ENCODE data around the gene ZNF232.
"Not testable (repeated sequence)": the region's sequence is repeated elsewhere in the genome, so short reads cannot be mapped to it uniquely, and the experiment has no call there.

ZNF232 gene

DNA sequence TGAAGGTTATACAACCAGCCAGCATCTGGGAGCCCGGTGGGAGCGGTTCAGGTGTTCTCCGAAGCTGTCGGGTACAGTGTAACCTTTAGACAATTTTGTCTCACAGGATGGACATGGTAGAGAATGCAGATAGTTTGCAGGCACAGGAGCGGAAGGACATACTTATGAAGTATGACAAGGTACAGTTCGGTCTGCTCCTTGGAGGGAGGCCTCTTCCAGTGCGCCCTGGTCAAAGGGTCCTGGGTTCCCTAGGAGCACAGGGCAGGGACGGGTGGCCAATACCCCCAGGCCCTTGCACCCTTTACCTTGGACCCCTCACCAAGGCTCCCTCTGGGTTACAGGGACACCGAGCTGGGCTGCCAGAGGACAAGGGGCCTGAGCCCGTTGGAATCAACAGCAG, 18.6 kb upstream of the ZNF232 start:
- not testable (repeated sequence) for DNase-seq (ENCODE audit: low read depth in 3 of 3, low spot score in 1 of 3)

DNA sequence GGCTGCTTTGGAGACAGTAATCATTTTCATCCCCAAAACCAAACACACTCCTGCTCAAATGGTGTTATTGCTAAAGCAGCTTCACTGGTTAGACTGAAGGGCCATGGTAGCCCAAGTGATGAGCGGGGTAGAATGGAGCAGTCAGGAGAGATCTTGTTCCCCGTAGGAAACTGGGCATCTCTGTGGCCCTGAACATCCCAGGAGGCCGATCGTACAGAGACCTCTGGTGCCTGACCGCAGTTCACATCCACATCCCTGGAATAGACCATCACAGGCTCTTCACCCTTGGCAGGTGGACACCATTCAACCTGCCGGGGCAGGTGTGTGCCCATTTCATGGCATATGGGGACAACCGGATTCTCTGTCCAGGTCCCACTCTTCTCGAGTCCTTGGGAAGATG, 18.1 kb upstream of the ZNF232 start:
- not testable (repeated sequence) for DNase-seq (ENCODE audit: low read depth in 3 of 3, low spot score in 1 of 3)

DNA sequence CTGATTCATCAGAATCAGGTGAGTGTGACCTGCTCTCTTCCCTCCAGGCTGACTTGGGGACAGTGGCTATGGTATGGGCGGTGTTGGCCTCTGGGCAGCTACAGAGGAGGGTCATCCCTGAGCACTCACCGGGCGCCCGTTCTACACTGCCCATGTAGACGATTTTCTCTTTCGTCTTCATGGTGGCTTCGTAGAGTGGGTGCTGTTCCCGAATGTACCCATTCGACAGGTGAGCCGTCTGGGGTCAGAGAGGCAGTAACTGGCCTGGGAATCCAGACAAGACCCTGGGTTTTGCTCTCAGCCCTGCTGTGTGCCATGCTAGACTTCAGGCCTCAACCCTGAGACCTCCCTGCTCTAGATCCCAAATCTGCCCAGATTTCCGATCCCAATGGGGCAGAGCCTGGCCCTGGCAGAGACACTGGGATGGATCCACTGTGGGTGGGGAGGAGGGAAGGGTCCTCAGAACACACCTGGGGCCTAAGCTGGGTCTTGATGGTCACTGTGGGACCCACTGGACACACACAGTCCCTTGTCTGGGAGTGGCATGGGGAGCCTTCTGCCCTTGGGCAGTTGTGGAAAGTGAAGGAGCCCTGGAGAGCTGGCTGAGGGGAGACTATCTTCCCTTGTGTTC, 17.3 kb upstream of the ZNF232 start:
- no peak for DNase-seq (ENCODE audit: low read depth in 3 of 3, low spot score in 1 of 3)

DNA sequence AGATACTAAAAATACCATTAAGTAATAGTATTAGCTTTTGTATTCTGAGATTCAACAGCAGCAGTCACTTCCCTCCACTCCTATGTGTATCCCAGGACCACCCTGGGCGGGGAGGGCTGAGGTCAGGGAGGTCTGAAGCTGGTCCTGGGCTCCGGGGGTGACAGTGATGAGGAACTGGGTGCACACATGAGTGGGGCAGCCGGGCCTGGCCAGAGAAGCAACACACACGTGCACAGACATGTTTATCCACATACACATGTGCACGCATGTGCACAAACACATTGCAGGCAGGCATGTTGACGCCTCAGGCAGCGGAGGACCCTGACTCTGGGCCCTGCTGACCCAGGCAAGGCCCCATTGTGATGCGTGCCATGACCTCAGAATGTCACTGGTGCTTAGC, 16.7 kb upstream of the ZNF232 start:
- DNase-seq (ENCODE audit: low read depth in 3 of 3, low spot score in 1 of 3): not testable (repeated sequence)

DNA sequence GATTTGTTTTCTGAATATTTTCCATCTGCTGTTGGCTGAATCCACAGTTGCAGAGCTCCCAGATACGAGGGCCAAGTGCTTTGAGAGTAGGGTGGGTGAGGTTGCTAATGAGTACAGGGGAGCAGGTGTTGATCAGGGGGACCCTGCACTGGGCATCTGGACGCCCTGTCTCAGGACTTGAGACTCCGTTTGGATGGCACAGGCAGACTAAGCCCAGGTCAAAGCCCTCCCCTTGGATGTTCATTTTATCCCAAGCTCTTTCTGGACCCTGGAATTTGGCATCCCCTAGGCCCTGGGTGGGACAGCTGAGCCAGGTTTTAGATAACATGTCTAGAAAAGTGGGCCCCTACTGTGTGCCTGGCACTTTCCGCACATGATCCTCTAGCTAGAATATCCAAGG, 16.2 kb upstream of the ZNF232 start:
- no peak for DNase-seq (ENCODE audit: low read depth in 3 of 3, low spot score in 1 of 3)

DNA sequence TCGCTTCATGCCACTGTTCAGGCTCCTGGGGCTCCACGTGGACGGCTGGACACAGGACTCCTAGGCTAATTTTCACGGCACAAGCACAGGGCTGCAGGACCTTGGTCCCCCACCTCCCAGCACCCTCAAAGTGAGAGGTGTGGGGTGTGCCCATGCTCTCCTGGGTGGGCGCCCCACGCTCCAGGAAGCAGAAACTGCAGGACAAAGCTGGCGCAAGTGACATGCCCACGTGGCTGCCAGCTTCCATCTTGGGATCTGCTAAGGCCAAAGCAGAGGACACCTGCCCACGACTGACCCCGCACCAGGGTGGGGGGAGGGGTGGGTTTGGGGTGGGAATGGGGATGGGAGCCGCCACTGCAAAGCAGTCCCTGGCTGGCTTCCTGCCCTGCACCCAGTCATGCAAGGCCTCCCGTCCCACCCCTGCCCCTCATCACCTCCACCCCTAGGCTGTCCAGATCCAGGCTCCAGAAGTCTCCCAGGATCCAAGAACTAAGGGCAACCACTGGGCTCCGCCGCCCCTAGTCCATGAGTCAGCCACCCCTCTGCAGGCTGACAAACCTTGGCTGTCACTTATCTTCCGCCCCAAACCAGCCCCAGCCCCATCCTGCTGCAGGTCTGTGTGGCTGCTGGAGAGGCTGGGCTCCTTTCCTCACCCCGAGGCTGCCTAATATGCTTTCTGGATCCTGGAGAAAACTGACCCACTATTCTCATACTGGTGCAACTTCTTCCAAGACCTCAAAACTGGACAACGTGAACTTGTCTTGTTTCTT, 15.2 kb upstream of the ZNF232 start:
- DNase-seq (ENCODE audit: low read depth in 3 of 3, low spot score in 1 of 3): no peak

DNA sequence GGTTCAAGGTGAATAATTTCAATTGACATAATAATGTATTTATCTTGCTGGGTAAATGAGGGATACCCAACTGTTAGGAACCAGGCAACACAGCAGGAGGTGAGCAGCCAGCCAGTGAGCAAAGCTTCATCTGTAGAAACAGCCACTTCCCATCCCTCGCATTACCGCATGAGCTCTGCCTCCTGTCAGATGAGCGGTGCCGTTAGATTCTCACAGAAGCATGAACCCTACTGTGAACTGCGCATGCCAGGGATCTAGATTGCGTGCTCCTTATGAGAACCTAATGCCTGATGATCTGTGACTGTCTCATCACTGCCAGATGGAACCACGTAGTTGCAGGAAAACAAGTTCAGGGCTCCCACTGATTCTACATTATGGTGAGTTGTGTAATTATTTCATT, 13.2 kb upstream of the ZNF232 start:
- DNase-seq (ENCODE audit: low read depth in 3 of 3, low spot score in 1 of 3): not testable (repeated sequence)

DNA sequence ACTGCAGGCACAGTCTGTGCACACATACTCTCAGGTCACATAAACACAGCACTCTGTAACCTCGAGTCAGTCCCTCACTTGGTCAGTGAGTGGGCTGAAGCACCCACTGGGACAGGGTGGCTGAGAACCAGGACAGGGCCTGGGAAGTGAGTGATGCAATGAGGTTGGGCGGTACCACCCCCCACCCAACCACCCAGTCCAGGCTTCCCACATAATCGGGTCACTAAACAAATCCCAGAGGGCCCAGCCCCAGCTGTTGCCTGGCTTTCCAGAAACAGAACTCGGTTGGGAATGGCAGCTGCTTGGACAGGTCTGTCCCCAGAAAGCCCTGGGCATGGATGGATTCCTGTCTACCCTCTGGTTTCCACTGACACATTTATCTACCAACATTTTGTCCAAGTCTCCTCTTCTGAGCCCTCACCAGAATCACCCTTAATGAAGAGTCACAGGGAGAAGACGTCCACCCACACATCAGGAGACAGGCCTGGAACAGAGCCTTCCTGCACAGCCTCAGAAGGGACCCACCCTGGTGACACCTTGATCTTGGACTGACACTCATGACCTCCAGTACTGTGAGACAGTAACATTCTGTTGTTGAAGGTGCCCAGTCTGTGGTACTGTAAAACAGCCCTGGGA, 12.6 kb upstream of the ZNF232 start:
- DNase-seq (ENCODE audit: low read depth in 3 of 3, low spot score in 1 of 3): not testable (repeated sequence)

DNA sequence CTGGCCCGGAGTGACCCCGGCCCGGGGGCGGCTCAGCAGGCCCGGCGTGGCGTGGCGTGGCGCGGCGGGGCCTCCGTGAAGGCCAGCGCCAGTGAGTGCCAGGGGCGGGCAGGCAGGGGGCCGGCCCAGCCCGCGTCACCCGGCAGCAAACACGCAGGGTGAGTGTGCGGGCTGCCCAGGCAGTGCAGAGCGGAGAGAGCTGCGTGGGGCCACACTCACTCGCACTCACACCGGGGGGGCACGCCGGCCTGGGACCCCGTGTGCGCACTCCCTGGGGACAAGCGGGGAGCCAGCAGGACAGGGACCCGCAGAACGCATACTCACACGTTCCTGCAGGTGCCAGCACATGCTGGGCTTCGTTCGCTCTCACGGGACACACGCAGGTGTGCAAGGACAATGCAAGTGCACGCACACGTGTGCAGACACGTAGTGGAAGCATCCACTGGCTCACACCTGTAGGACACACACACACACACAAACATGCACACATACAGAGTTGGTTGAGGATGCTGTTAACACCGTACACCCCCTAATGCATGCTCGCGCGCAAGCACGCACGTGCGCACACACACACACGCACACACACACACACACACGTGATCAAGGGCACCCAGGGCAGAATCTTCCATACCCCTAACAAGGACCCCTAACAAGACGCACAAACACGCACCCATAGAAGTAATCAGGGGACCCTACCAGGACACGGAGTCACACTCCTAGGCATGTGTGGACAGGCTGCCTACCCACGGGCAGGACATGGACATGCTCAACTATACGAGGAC, 11.9 kb upstream of the ZNF232 start:
- no peak for DNase-seq (ENCODE audit: low read depth in 3 of 3, low spot score in 1 of 3)

DNA sequence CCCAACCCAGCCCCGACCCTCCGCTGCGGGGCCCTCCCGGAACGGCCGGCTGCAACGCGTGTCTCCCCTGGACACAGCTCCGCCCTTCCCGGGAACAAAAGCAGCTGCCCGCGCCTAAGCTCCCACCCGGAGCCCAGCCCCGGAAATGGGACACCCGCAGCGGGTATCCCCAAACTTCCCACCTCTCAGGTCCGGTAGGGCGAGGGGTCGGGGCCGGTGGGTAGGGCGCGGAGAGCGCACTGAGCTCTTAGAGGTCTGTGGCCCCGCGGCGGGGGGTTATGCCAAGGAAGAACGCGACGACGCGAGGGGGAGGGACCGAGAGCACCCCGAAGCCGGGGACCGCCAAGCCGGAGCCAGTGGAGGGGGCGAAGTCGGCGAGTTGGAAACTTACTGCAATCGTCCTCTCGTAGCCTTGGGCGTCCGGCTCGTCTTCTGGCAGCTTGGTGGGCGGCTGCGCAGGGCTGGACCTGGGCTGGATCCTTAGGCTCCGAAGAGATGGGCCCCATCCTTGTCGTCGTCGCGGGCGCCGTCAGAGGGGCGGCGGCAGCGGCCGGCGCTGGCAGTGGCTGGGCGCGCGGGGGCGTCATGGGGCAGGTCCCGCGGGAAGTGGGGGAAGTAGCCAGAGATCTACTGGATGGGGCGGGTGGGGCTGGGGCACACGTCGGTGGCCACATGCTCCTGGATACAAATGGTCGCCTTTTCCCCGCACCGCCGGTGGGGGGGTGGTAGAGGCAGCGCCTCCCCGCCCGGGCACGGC, 11.1 kb upstream of the ZNF232 start:
- DNase-seq (ENCODE audit: low read depth in 3 of 3, low spot score in 1 of 3): no peak

DNA sequence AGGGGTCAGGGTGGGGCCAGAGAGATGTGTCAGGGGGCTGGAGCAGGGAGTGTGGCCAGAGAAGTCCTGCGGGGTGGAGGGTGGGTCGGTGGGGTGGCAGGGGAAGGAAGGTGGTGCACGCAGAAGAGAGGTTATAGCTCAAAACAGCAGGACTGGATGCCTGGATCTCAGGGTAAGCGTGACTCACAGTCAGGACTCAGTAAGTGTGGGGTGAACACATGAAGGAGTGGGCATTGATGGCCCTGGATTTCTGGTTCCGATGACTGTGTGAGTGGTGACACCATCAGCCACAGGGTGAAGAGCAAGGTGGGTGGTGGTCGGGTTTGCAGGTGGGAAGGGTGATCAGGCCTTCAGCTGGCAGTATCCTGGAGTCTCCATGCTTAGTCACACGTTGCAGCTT, 10.4 kb upstream of the ZNF232 start:
- DNase-seq (ENCODE audit: low read depth in 3 of 3, low spot score in 1 of 3): not testable (repeated sequence)

DNA sequence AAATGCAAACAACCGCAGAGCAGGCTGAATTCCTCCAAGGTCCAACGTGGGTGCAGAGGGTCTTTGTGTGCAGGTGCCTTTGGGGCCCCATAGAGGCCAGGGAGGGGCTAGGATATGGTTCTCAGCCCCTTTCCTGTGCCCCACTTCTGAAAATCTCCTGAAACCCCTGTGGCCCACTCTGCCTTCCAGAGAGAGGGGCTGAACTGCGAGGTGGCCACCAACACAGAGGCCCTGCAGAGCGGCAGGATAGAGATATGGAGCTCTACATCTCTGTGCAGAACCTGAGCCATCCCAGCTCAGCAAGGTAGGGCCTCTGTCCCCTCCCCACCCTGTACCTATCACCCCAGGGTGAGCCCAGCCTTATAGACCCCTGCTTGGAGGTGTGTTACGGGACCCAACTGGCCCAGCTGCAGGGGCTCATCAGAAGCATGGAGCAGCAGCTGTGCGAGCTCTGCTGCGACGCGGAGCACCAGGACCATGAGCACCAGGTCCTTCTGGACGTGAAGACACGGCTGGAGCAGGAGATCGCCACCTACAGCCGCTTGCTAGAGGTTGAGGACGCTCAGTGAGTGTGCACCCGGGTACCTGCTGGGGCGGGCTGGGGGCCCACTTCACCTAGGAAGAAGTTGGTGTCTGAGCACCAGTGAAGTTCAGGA, 9.6 kb upstream of the ZNF232 start:
- no peak for DNase-seq (ENCODE audit: low read depth in 3 of 3, low spot score in 1 of 3)

DNA sequence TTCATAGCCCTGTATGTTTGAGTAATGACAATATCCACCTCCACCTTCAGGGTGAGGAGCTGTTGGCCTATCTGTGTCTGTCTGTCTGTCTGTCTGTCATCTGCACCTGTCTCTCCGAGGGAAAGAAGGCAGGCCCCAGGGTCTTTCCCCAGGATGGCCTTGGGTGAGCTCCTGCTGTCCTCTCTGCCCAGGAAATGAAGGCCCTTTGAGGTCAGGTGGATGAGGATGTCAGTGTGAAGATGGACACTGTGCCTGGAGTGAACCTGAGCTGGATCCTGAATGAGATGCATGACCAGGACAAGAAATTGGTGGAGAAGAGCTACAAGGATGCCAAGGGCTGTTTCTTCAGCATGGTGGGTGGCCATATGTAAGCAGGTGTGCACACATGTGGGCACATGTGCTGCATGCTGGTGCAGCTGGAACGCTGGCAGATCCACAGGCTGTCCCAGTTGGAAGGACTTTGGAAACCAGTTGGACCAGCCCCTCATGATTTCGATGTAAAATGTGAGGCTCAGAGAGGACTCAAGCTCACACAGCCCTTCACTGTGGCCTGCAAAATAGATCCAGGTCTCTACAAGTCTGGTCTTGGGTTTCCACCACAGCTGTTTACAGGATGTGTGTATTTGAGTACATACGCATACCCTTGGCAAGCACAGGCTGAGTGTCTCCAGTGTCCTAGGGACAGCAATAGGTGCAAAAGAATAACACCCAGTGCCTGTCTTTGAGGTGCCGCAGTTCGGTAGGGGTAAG, 8.9 kb upstream of the ZNF232 start:
- DNase-seq (ENCODE audit: low read depth in 3 of 3, low spot score in 1 of 3): not testable (repeated sequence)

DNA sequence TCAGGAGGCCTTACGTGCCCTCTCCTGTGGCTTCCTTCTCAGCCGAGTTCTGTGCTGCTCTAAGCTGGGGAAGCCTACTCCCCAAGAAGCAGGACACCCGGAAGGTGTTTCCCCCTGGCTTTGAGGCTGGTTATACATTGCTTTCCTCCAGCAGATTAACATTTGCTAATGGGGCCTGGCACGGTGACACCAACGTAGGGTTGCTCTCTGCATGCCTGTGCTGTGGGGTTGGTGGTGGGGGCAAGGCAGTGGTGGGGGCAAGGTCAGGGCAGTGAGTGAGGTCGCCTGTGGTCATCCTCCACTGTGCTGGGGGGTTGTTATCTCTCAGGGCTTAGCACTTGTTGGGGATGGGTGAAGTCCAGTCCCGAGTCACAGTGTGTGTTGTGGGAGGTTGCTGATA, 8.4 kb upstream of the ZNF232 start:
- no peak for DNase-seq (ENCODE audit: low read depth in 3 of 3, low spot score in 1 of 3)

DNA sequence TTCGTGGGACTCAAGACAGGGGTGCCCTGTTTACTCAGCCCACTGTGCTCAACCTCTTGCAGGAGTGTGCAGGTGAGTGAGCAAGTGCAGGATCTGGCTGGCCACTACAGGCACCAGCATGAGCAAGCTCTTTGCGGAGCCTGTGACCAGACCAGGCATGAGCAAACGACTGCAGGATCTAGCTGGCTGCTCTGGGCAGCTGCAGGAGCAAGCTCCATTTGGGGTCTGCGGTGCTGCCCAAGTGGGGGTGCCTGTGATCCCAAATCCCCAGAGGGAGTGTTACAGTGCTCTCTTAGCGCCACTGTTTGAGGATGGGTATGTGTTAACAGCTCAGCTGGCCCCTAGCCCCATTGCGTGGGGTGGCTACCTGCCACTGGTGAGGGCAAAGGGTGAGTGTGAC, 6.5 kb upstream of the ZNF232 start:
- no peak for DNase-seq (ENCODE audit: low read depth in 3 of 3, low spot score in 1 of 3)

DNA sequence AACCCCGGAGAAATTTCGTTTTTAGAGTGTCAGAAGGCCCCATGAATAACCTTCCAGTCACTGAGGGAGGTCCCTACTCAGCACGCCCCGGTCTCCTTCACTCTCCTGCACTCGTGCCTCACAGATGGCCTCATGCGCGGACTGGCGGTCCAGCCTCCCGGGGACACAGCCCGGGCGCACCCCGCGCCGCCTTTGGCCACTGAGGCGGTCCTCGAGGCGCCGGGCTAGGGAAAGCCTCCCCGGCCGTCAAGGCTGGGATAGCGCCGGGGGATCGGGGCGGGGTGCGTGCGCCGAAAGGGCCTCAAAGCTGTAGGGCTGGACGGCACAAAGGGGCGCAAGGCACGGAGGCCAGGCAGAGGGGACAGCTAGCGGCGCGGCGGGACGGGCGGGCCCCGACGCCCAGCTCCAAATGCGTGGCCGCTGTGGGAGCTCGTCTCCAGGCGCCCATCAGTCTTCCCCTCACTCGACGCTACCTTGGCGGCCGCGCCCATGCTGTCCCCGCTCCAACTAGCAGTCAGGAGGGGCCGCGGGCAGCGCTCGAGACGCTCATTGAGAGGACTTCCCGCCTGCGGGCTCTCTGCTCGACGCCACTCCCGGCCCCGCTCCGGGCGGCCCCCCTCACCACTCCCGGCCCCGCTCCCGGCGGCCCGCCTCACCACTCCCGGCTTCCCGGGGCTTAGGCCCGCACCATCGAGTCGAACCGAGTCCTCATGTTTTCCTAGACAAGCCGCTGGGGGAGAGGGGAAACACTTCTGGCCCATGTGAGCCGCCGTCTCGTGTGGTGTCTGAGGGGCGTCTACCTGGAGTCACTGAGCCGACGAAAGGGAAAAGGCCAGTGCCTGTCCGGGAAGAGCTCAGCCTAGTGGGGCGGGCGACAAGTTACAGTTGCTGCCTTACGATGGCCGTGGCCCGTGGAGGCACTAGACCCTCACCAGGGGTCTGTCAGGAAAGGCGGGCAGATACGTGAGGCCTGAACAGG, 4.3 kb upstream of the ZNF232 start, which contains the start of gene USP6:
Gene USP6, plus strand, starts transcription at position 360 of the 979 bp plus-strand sequence. CDS start 14,336 bp downstream, outside the sequence.
- no peak for DNase-seq (ENCODE audit: low read depth in 3 of 3, low spot score in 1 of 3)

DNA sequence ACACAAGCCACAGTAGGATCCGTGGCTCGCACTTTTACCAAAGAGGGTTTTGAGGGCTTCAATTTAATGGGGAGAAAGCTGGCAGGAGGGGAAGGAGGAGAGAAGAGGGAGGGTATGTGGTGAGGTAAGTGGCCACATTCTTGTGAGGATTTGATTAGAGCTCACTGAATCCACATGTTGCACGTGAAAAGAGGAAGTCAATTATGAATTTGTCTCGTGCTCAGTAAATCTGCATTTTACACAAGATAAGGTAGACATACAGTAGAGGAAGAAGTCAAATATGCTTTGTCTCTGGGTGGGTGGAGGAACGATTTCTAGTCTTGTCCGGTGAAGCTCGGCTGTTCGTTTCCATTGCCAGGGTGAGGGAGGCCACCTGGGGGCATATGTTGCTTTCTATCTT, 862 bp downstream of the ZNF232 start:
- DNase-seq (ENCODE audit: low read depth in 3 of 3, low spot score in 1 of 3): no peak

DNA sequence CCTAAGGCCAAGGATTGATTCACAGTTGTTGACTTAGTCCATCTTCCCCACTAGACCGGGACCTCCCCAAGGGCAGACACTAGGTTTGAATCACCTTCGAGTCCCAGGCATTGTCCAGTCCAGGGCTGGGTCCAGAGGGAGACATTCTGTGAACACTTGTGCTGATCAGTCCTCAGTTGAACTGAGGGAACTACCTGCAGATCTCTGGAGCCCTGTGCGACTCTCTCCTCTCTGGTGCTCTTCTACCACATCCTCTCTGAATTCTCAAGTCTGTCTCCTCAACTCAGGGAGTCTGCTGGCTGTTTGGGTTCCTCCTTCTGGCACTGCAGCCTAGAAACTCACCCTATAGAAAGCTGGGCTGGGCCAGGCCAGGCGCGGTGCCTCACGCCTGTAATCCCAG, 10.8 kb downstream of the ZNF232 start:
- DNase-seq (ENCODE audit: low read depth in 3 of 3, low spot score in 1 of 3): no peak
